LoVo (cell line): ENCODE data around the gene KCNK7.
A peak's percentile ranks its signal among the peaks of the same experiment; 100 is the strongest.

Experiments
- DNase-seq: peaks from one replicate; pipeline ENCODE4 v3.0.0-alpha.2; 2016; ENCODE audit warnings: low spot score

The KCNK7 gene

DNA sequence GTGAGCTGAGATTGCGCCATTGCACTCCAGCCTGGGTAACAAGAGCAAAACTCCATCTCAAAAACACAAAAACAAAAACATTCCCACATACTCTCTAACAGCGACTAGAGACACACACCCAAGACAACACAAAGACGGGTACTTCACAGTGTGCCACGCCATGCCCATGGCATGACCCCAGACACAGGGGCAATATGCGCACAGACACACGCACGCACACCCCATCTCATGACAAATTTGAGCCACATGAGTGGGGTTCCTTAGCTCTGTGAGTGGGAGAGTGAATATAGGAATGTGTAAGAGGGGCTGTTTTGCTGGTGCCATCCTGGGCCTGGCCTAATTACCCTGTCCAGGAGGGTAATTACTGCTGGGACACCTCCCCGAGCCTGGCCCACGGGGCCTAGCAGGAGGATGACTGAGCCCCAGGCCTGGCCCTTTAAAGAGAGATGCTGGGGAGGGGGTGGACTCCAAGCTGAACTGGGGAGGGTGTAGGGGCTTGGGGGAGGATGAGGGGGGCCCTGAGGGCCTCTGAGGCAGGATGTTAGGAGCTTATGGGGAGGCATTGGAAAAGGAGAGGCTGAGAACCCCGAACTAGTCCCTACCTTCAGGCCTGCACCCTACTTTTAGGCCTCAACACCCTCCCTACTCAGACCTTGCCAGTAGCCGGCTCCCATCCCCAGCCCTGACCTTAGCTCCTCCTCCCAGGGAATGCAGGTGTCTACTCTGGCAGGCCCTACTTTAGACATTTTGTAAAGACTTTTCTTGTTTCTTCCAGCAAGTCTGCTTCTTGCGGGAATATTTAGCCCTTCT is 38.9 kb downstream of the KCNK7 start:
- DNase-seq: no peak

- DNase-seq: peak; percentile 71
These were observed 39.8 kb downstream of the KCNK7 start for GRCh38 chr11:65555693-65556231.

- no peak for DNase-seq
These were observed 40.7 kb downstream of the KCNK7 start for GRCh38 chr11:65554842-65555430.

DNA sequence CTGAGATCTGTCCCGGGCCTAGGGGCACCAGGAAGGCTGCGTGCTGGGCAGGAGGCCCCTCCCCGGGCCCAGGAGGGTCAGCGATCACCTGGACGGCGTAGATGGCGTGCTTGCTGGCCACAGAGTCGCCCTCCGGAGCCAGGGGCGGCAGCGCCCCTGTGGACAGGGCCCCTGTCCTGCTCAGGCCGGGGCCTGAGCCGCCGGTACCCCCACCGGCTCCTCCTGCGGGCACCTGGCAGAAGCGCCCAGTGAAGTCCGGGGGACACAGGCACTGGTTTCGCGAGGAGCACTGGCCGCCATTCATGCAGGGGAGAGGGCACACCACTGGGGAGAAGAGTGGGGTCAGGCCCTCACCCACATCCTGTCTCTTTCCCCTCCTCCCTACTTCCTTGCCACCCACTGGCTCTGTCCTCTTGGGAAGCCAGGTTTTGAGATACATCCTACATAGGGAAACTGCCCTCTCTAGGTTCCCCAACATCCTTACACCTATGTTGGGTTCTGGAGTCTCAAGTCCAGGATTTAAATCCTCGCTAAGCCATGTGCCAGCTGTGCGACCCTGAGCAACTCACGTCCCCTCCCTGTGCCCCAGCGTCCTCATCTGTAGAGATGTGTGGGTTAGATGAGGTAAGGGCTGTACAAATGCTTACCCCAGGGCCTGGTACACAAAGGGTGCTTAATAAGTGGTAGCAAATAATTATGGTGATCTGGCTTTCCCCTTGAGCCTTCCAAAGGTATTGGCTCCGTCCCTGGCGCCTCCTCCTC is 41.4 kb downstream of the KCNK7 start:
- no peak for DNase-seq

DNA sequence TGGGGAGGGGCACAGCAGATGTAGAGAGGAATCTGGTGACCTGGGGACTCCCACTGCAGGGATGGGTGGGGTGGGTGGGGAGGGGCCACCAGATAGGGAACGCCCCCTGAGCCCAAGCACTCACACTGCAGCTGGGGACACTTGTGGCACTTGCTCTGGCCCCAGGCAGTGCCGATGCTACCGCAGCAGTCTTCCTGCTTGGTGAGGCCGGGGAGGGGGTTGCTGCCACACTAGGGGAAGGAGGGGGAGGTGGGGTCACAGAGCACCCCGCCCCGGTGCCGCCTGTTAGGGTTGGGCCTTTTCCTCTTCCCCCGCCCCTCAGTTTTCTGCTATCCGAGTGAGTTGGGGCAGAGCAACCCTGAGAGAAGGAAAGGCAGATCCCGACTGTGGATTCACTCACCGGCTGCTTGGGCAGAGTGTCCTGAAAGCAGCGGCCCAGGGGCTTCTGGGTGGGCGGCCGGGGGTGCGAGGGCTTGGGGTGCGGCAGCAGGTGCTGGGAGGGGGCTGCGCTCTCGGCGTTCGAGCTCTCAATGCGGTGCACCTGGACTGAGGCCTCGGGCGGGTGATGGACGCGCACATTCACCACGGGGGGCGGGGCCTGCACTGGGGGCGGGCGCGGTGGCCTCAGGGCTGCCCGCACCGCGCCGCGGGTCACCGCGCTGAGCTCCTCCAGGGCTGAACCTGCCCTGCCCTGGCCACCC is 42.1 kb downstream of the KCNK7 start:
- no peak for DNase-seq

DNA sequence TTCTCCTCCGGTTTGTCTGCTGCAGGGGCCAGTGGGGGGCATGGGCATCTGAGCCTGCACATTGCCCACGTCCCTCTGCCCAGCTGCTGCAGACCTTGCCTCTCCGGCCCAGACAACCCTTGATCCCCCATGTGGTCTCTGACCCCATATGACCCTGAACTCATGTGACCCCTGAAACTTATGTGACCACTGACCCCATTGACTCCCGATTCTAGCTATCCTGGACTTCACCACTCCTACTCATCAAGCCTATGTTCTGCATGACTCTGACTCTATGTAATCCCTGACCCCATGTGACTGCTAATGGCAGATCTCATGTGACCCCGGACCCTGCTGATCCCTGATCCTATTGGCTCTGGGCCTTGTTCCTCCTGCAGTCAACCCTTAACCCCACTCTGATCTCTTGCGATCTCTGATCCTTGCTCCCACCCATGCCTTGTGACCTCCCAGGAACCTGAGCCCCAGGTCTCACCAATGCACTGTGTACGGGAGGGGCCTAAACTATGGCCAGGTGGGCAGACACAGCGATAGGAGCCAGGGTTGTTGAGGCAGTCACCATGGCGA is 43.1 kb downstream of the KCNK7 start:
- no peak for DNase-seq

GRCh38 chr11:65551572-65552387 is 43.8 kb downstream of the KCNK7 start:
- peak; percentile 54 for DNase-seq

- no peak for DNase-seq
These were observed 46.5 kb downstream of the KCNK7 start for GRCh38 chr11:65549096-65549495.

GRCh38 chr11:65548395-65548794 is 47.2 kb downstream of the KCNK7 start:
- no peak for DNase-seq

- no peak for DNase-seq
These were observed 48.0 kb downstream of the KCNK7 start for GRCh38 chr11:65547446-65548125.

GRCh38 chr11:65546217-65546958 is 49.2 kb downstream of the KCNK7 start:
- DNase-seq: peak; percentile 92

DNA sequence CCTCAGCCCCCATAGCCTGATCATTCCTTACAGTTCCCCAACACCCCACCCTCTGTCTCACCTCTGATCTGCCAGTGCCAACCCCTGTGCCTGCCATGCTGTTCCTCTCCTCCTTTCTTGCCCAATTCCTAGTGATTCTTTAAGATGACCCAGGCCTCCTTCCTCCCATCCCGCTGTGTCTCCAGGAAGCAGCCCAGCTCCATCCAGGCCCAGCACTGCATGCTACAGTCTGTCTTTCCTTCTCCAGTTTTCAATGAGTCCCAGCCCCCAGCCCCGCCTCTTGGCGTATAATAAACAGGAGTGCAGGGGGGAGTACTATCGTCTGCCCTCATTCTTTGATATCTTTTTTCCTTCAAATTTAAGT is 49.8 kb downstream of the KCNK7 start:
- DNase-seq: no peak
